ENCODE data around the gene GNB5. TPM values are rescaled to one million over a fixed set of nuclear protein-coding genes. Genes with fewer than 3 reads are reported as not detected.
"Not testable (repeated sequence)": the region's sequence is repeated elsewhere in the genome, so short reads cannot be mapped to it uniquely, and the experiment has no call there.

The GNB5 gene
- total RNA-seq, result 10 to 100 TPM; 30.1 to 38.5 TPM

DNA sequence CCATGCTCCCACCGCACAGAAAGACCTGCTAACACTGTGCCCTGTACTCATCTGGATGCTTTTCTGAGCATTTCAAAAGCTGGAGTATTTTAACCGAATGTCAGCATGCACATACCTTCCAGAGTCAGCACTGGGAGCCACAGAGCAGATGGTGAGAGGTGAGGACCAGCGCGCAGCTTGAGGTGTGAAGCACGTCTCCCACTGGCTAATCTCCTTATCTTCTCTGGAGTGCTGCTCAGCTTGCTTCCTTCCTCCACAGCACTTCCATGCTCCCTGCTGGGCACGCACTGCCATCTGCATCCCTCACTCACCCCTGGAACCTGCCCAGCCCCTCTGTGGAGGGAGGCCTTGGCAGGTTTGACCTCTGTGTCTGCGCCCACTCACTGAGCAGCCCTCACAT lies at the start of gene GNB5:
GNB5 (minus strand) TSS at position 186 of the 400 bp plus-strand sequence. CDS start 6,716 bp downstream, outside the sequence.
- H3K4me3 ChIP-seq, result no peak within 1 kb of the TSS
- TF ChIP-seq, protein P1, sequence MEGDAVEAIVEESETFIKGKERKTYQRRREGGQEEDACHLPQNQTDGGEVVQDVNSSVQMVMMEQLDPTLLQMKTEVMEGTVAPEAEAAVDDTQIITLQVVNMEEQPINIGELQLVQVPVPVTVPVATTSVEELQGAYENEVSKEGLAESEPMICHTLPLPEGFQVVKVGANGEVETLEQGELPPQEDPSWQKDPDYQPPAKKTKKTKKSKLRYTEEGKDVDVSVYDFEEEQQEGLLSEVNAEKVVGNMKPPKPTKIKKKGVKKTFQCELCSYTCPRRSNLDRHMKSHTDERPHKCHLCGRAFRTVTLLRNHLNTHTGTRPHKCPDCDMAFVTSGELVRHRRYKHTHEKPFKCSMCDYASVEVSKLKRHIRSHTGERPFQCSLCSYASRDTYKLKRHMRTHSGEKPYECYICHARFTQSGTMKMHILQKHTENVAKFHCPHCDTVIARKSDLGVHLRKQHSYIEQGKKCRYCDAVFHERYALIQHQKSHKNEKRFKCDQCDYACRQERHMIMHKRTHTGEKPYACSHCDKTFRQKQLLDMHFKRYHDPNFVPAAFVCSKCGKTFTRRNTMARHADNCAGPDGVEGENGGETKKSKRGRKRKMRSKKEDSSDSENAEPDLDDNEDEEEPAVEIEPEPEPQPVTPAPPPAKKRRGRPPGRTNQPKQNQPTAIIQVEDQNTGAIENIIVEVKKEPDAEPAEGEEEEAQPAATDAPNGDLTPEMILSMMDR (IDR thresholded peaks at IDR 0.05), result no peak
- no peak for DNase-seq (ENCODE audit: low spot score)

DNA sequence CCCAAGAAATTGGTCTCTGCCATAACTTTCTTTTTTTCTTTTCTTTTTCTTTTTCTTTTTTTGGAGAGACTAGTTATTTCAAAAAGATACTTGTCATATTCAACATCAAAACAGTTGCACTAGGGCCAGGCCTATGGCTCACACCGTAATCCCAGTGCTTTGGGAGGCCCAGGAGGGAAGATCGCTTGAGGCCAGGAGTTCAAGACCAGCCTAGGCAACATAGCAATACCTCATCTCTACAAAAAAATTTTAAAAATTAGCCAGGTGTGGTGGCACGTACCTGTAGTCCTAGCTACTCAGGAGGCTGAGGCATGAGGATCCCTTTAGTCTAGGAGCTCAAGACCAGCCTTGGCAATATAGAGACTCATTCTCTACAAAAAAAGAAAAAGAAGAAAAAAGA lies 49.0 kb upstream of the GNB5 start:
- no peak overlapping the region for H3K27ac ChIP-seq
- no peak for DNase-seq (ENCODE audit: low spot score)

More for the DNA sequence above, at the start of gene GNB5:
- Histone ChIP-seq H3K9me3 (no peaks in the 10 kb centered on the region), H3K4me1 (peaks cover 0 to 7% of the 10 kb centered on the region in 2 donors), H3K27ac (no peak within 1 kb of the TSS), H3K36me3 (no peaks in the 10 kb centered on the region), H3K27me3 (no peaks in the 10 kb centered on the region)

DNA sequence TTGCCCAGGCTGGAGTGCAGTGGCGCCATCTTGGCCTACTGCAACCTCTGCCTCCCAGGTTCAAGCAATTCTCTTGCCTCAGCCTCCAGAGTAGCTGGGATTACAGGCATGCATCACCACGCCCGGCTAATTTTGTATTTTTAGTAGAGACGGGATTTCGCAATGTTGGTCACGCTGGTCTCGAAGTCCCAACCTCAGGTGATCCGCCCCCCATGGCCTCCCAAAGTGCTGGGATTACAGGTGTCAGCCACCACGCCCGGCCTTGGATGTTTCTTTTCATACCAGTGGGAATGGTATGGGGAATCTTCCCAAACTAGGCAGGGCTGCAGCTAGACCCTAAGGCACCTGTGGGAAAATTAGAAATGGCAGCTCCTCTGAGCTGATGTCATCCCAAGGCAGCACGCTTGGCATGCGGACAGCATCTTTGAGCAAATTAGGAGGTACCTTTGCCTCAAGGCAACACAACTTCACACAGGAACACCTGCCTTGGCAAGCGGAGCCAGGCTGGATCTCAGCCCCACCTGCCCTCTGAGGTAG lies 47.9 kb upstream of the GNB5 start:
- not testable (repeated sequence) for H3K36me3 ChIP-seq; H3K4me3 ChIP-seq; H3K4me1 ChIP-seq; H3K9me3 ChIP-seq; H3K27ac ChIP-seq; DNase-seq (ENCODE audit: low spot score); H3K27me3 ChIP-seq

More for the DNA sequence above, 49.0 kb upstream of the GNB5 start:
- H3K4me1 ChIP-seq, result no peaks in the 10 kb centered on the region
- no peaks in the 10 kb centered on the region for H3K36me3 ChIP-seq
- TF ChIP-seq, protein P1 (IDR thresholded peaks at IDR 0.05), result no peak
- no peaks in the 10 kb centered on the region for H3K27me3 ChIP-seq
- no peak overlapping the region for H3K4me3 ChIP-seq
- no peaks in the 10 kb centered on the region for H3K9me3 ChIP-seq

DNA sequence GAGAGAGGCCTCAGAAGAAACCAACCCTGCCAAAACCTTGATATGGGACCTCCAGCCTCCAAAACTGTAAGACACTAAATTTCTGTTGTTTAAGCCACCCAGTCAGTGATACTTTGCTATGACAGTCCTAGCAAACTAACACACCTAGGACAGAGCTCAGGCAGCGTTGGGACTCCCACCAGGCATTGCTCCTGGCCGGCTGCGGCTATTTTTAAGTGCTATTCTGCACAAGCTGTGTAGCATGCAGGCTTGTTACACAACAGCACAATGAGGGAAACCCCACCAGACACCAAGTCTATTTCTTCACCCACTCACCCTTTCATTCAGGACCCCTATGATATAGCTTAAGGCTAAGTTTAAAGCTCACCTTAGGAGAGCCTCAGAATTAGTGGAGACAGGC lies 47.0 kb upstream of the GNB5 start:
- peak overlapping the region; percentile 57 to 82 for H3K27ac ChIP-seq
- TF ChIP-seq, protein P1 (IDR thresholded peaks at IDR 0.05), result no peak
- H3K36me3 ChIP-seq, result no peaks in the 10 kb centered on the region
- no peaks in the 10 kb centered on the region for H3K9me3 ChIP-seq
- no peaks in the 10 kb centered on the region for H3K27me3 ChIP-seq
- H3K4me3 ChIP-seq, result no peak overlapping the region
- DNase-seq (ENCODE audit: low spot score), result no peak
- H3K4me1 ChIP-seq, result peaks cover 0 to 5% of the 10 kb centered on the region in 2 donors

DNA sequence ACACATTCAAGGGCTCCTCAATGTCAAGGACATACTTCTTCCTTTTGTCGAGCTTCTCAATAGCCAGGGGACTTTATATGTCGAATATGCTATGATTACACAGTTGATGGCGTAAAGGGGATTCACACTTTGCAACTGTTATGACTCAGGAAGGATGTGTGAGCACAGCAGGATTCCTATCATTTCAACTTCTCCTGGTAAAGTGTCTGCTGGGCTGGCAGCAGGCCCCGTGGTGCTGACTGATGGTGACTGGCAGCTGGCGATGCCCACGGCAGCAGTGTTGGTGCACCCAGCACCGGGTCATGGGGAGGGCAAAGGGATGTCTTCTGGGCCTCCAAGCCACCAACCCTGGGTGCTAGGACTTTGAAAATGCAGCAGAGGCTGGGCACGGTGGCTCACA lies 44.8 kb upstream of the GNB5 start:
- Histone ChIP-seq H3K4me3 (no peak overlapping the region), H3K36me3 (no peaks in the 10 kb centered on the region), H3K9me3 (no peaks in the 10 kb centered on the region), H3K27ac (peak overlapping the region; percentile 47 to 82), H3K27me3 (no peaks in the 10 kb centered on the region), H3K4me1 (peaks cover 0 to 5% of the 10 kb centered on the region in 2 donors)
- TF ChIP-seq, protein P1 (IDR thresholded peaks at IDR 0.05), result no peak
- DNase-seq (ENCODE audit: low spot score), result no peak

DNA sequence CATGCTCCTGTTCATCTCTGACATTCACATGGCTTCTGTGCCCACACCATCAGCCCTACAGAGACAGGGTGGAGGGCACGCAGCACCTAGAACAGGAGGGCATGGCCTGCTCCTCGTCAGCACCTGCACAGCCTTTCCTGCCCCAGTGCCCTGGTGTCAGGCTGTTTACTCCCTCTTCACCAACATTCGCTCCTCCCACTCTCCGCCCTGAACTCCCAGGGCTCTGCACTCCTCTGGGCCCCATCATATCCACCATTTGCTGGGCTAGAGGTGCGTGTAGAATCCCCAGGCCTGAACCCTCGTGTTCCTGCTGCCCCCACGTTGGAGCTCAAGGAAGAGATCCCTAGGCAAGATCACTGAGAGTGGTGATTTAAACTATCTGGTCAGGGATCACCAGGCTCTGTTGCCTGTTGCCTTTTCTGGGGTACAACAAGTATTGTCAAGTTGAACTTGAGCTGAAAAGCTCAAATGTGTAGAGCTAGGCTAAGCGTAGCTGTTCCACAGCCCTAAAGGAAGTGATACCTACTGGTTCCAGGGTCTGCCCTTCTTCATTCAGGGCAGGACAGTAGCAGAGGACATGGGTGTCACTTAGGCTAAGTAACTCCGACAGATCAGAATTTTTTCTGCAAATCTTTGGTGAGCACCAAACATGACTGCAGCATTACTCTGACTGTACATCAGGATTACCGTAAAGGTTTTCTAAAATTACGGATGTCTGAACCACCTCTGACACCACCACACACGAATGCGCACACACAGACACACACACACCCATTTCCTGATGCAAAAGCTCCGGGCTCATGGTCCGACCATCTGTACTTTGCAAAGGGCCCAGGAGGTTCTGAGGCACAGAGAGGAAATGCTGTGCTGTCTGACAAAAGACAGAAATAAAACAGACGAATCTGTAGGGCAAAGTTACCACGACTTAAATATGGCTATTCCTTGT lies 43.7 kb upstream of the GNB5 start:
- no peaks in the 10 kb centered on the region for H3K9me3 ChIP-seq
- TF ChIP-seq, protein P1 (IDR thresholded peaks at IDR 0.05), result no peak
- H3K4me1 ChIP-seq, result peaks cover 0 to 5% of the 10 kb centered on the region in 2 donors
- H3K27ac ChIP-seq, result peak overlapping the region; percentile 47 to 82
- no peak for DNase-seq (ENCODE audit: low spot score)
- H3K27me3 ChIP-seq, result no peaks in the 10 kb centered on the region
- H3K36me3 ChIP-seq, result no peaks in the 10 kb centered on the region
- no peak overlapping the region for H3K4me3 ChIP-seq
